CD8-positive, alpha-beta memory T cell (primary cell): Measurements from ENCODE around the gene KLK12. TPM values are rescaled to one million over a fixed set of nuclear protein-coding genes. Genes with fewer than 3 reads are reported as not detected.
A peak's percentile ranks its signal among the peaks of the same experiment; 100 is the strongest.

Experiments
- CTCF ChIA-PET: fragments of 350-600 bp; sonication (Branson Sonifier 250); formaldehyde crosslinking; loops from one replicate; lab custom pipeline; 2021; ENCODE audit warnings: antibody characterized with exemption; lab: Charles Lee
- POLR2A ChIA-PET: fragments of 350-600 bp; sonication (Branson Sonifier 250); formaldehyde crosslinking; loops from one replicate; lab custom pipeline; 2021; ENCODE audit warnings: antibody characterized with exemption; lab: Charles Lee
- DNase-seq, 5 donors: peaks; one replicate each; pipeline versions ENCODE4 v3.0.0 to v3.0.0-alpha.2; 2020 to 2022; ENCODE audit warnings: mixed read lengths in 1 of 5
- H3K27ac ChIP-seq: one replicate; pipeline ENCODE4 v1.7.0; 2013; ENCODE audit warnings: low read depth, mild to moderate bottlenecking, low read length, moderate library complexity
- H3K27me3 ChIP-seq: 2 replicates; pipeline ENCODE4 v1.7.0; 2013; ENCODE audit warnings: low read length, mild to moderate bottlenecking; ENCODE audit not compliant: insufficient read depth, poor library complexity, severe bottlenecking
- H3K36me3 ChIP-seq: 2 replicates; pipeline ENCODE4 v1.7.0; 2013; ENCODE audit warnings: mild to moderate bottlenecking, low read length, moderate library complexity; ENCODE audit not compliant: insufficient read depth
- H3K4me1 ChIP-seq: 2 replicates; pipeline ENCODE4 v1.7.0; 2013; ENCODE audit warnings: mild to moderate bottlenecking, low read length, moderate library complexity; ENCODE audit not compliant: insufficient read depth
- H3K4me3 ChIP-seq: 2 replicates; pipeline ENCODE4 v1.7.0; 2013; ENCODE audit warnings: mild to moderate bottlenecking, low read length
- H3K9me3 ChIP-seq: 2 replicates; pipeline ENCODE4 v1.7.0; 2013; ENCODE audit warnings: mild to moderate bottlenecking, low read length
- H3K27ac Mint-ChIP-seq, 8 donors: one replicate each; pipeline ENCODE4 v1.8.0; 2020 to 2021; ENCODE audit warnings: mixed read lengths in 8 of 8, mild to moderate bottlenecking in 6 of 8, inconsistent platforms in 3 of 8, moderate library complexity in 3 of 8
- H3K27me3 Mint-ChIP-seq, 2 donors: one replicate each; pipeline ENCODE4 v1.8.0; 2020 to 2021; ENCODE audit warnings: mixed read lengths in 2 of 2, mild to moderate bottlenecking in 1 of 2, moderate library complexity in 1 of 2
- H3K36me3 Mint-ChIP-seq, 3 donors: one replicate each; pipeline ENCODE4 v1.8.0; 2020 to 2021; ENCODE audit warnings: mixed read lengths in 3 of 3, inconsistent platforms in 1 of 3, mild to moderate bottlenecking in 1 of 3
- H3K4me1 Mint-ChIP-seq, 3 donors: one replicate each; pipeline ENCODE4 v1.8.0; 2020 to 2021; ENCODE audit warnings: mixed read lengths in 3 of 3, inconsistent platforms in 1 of 3, mild to moderate bottlenecking in 1 of 3
- H3K4me3 Mint-ChIP-seq, 7 donors: one replicate each; pipeline ENCODE4 v1.8.0; 2020 to 2021; ENCODE audit warnings: mixed read lengths in 7 of 7, mild to moderate bottlenecking in 6 of 7, moderate library complexity in 4 of 7, inconsistent platforms in 2 of 7
- H3K9me3 Mint-ChIP-seq, 5 donors: one replicate each; pipeline ENCODE4 v1.8.0; 2020 to 2022; ENCODE audit warnings: mixed read lengths in 5 of 5, mild to moderate bottlenecking in 3 of 5, moderate library complexity in 2 of 5, inconsistent platforms in 1 of 5
- polyA plus RNA-seq: library from polyadenylated mRNA; unstranded; fragments of 300-500 nt; fragmentation: Illumina TruSeq; gene quantifications from one replicate; pipeline ENCODE4 v1.2.3, GENCODE V29; 2021
- total RNA-seq, 2 experiments: library from RNA; stranded (reverse); gene quantifications; one replicate each; pipeline ENCODE4 v1.2.3, GENCODE V29; 2021

Gene KLK12
- total and polyA plus RNA-seq, 3 experiments from 2014 or later = not detected

DNA sequence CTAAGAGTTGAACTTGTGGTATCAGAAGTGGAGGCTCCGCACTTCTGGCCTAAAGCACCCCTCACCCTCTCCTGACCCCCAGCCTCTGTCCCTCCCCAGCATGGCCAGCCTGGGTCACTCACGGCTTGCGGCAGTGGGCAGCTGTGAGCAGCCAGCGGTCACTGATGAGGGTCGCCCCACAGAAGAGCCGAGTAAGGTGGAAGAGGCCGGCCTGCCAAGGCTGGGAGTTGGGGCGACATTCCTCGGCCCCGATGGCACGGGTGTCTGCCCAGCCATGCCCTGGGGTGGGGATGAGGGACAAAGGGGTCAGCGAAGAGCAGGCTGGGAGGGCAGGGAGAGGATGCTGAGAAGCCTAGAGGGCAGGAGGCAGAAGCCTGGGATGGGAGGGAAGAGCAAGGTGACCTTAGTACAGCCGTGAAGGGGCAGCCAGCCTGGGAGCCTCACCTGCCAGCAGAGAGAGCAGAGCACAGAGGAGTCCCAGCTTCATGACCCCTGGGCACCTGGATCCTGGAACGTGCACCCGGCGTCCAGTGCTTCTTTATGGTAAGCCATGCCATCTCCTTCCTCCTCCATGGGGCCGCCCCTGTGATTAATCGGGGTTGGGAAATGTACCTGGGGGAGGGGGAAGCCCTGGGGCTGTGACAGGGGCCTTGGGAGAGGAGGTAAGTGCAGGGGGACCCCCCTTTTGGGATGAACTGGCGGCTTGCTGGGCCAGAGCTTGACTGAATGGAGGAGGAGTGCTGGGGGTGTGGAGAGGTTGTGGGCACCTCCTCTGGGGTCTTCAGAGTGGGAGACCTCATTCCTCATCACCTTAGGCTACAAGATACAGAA lies 25.5 kb downstream of the KLK12 start:
- Mint-ChIP-seq H3K9me3 (peaks cover 0 to 2% (median 0%) of the 10 kb centered on the region in 5 donors), H3K27ac (no peak overlapping the region), H3K36me3 (peaks cover 0 to 6% (median 0%) of the 10 kb centered on the region in 3 donors), H3K27me3 (peaks cover 16 to 35% of the 10 kb centered on the region in 2 donors), H3K4me1 (no peaks in the 10 kb centered on the region), H3K4me3 (no peak overlapping the region)
- no peak for DNase-seq
- H3K27ac ChIP-seq = no peak overlapping the region
- no peaks in the 10 kb centered on the region for H3K36me3 ChIP-seq
- ChIA-PET CTCF (no interaction called here), POLR2A (no interaction called here)
- H3K9me3 ChIP-seq = no peaks in the 10 kb centered on the region
- H3K4me3 ChIP-seq = no peak overlapping the region
- no peaks in the 10 kb centered on the region for H3K4me1 ChIP-seq
- peaks cover 5% of the 10 kb centered on the region for H3K27me3 ChIP-seq

DNA sequence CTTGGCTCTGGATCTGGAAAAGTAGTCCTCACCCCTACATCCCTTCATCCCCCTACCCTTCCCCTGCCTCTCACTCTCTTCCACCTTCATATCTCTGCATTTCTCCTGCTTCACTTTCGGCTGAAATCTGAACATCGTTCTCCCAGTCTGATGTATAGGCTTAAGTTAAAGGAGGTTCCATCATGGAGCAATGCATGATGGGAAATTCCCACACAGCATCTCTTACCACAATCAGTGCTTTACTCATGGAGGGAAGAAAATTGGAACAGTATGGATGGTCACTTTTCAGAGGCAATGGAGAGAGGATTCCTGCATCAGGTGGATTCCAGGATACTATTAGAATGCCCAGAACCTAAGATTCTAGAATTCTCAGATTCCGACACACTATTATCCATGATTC lies 27.3 kb downstream of the KLK12 start:
- Histone ChIP-seq H3K27ac (no peak overlapping the region), H3K9me3 (no peaks in the 10 kb centered on the region), H3K4me3 (no peak overlapping the region), H3K27me3 (peaks cover under 1% of the 10 kb centered on the region), H3K36me3 (no peaks in the 10 kb centered on the region), H3K4me1 (no peaks in the 10 kb centered on the region)
- DNase-seq = no peak
- H3K4me3 Mint-ChIP-seq = no peak overlapping the region
- peaks cover 0 to 2% (median 0%) of the 10 kb centered on the region in 5 donors for H3K9me3 Mint-ChIP-seq
- ChIA-PET CTCF (no interaction called here), POLR2A (no interaction called here)
- H3K27ac Mint-ChIP-seq = no peak overlapping the region
- no peaks in the 10 kb centered on the region for H3K4me1 Mint-ChIP-seq
- H3K27me3 Mint-ChIP-seq = peaks cover 20 to 28% of the 10 kb centered on the region in 2 donors
- H3K36me3 Mint-ChIP-seq = no peaks in the 10 kb centered on the region

DNA sequence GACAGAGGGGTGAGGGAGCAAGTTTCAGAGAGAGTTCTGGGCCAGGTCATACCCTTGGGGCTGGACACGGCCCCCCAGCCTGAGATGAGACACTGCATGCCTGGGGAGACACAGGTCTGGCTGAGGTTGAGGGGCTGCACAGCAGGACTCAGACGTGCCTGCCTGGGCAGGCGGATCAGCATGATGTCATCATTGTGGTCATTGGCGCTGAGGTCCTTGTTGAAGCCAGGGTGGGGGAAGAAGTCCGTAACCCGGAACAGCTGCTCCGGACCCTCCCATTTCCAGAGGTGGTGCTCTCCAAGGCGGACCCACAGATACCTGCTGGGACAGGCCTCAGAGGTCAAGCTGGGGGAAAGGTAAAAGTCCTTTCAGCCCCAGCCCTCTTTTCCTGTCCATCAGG lies 28.4 kb downstream of the KLK12 start:
- no peak for DNase-seq
- H3K27me3 Mint-ChIP-seq = peaks cover 21 to 36% of the 10 kb centered on the region in 2 donors
- H3K9me3 Mint-ChIP-seq = peaks cover 0 to 2% (median 0%) of the 10 kb centered on the region in 5 donors
- POLR2A ChIA-PET = no interaction called here
- H3K36me3 ChIP-seq = no peaks in the 10 kb centered on the region
- H3K4me1 Mint-ChIP-seq = no peaks in the 10 kb centered on the region
- no peak overlapping the region for H3K4me3 ChIP-seq
- no peak overlapping the region for H3K27ac Mint-ChIP-seq
- H3K9me3 ChIP-seq = no peaks in the 10 kb centered on the region
- CTCF ChIA-PET = no interaction called here
- H3K4me1 ChIP-seq = no peaks in the 10 kb centered on the region
- no peaks in the 10 kb centered on the region for H3K36me3 Mint-ChIP-seq
- H3K4me3 Mint-ChIP-seq = no peak overlapping the region
- H3K27ac ChIP-seq = no peak overlapping the region
- H3K27me3 ChIP-seq = peaks cover 4% of the 10 kb centered on the region

DNA sequence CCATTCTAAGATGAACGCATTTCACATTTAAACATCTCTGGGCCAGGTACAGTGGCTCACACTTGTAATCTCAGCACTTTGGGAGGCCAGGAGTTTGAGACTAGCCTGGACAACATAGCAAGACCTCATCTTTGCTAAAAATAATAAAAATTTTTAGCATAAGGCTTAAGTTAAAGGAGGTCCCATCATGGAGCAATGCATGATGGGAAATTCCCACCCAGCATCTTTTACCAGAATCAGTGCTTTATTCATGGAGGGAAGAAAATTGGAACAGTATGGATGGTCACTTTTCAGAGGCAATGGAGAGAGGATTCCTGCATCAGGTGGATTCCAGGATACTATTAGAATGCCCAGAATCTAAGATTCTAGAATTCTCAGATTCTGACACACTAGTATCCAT lies 29.6 kb downstream of the KLK12 start:
- Mint-ChIP-seq H3K27me3 (peaks cover 22 to 40% of the 10 kb centered on the region in 2 donors), H3K4me1 (no peaks in the 10 kb centered on the region), H3K36me3 (no peaks in the 10 kb centered on the region), H3K27ac (no peak overlapping the region), H3K9me3 (peaks cover 0 to 2% (median 0%) of the 10 kb centered on the region in 5 donors), H3K4me3 (no peak overlapping the region)
- POLR2A ChIA-PET = no interaction called here
- no peak overlapping the region for H3K4me3 ChIP-seq
- no peaks in the 10 kb centered on the region for H3K4me1 ChIP-seq
- no peaks in the 10 kb centered on the region for H3K9me3 ChIP-seq
- DNase-seq = no peak
- H3K36me3 ChIP-seq = no peaks in the 10 kb centered on the region
- H3K27me3 ChIP-seq = peaks cover 4% of the 10 kb centered on the region
- CTCF ChIA-PET = no interaction called here
- no peak overlapping the region for H3K27ac ChIP-seq

DNA sequence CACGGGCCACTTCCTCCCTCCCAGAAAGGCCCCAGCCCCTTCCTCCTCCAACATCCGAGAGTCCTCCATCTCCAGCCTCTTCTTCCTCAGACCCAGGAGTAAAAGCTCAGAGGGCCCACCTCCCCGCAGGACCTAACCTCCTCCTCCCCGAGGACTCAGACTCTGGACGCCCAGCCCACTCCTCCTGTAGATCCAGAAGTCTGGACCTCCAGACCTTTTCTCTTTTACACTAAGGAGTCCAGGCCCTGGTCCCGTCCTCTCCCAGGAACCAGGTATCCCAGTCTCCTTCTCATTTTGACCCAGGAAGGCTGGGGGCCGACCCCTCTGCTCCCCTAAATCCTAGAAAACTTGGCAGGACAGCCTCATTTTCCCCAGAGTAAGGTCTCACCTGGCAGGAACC lies 31.5 kb downstream of the KLK12 start:
- Histone ChIP-seq H3K27me3 (peaks cover 4% of the 10 kb centered on the region), H3K27ac (no peak overlapping the region), H3K9me3 (no peaks in the 10 kb centered on the region), H3K36me3 (no peaks in the 10 kb centered on the region), H3K4me1 (no peaks in the 10 kb centered on the region), H3K4me3 (no peak overlapping the region)
- ChIA-PET CTCF (interaction anchor here (0.6 kb wide), 1 partner anchor 20 kb away, joined by 3 read pairs; no protein-coding TSS in a partner anchor), POLR2A (no interaction called here)
- no peak for DNase-seq
- H3K27ac Mint-ChIP-seq = no peak overlapping the region
- H3K36me3 Mint-ChIP-seq = no peaks in the 10 kb centered on the region
- peaks cover 29 to 52% of the 10 kb centered on the region in 2 donors for H3K27me3 Mint-ChIP-seq
- peaks cover 0 to 2% (median 0%) of the 10 kb centered on the region in 5 donors for H3K9me3 Mint-ChIP-seq
- no peaks in the 10 kb centered on the region for H3K4me1 Mint-ChIP-seq
- no peak overlapping the region for H3K4me3 Mint-ChIP-seq

DNA sequence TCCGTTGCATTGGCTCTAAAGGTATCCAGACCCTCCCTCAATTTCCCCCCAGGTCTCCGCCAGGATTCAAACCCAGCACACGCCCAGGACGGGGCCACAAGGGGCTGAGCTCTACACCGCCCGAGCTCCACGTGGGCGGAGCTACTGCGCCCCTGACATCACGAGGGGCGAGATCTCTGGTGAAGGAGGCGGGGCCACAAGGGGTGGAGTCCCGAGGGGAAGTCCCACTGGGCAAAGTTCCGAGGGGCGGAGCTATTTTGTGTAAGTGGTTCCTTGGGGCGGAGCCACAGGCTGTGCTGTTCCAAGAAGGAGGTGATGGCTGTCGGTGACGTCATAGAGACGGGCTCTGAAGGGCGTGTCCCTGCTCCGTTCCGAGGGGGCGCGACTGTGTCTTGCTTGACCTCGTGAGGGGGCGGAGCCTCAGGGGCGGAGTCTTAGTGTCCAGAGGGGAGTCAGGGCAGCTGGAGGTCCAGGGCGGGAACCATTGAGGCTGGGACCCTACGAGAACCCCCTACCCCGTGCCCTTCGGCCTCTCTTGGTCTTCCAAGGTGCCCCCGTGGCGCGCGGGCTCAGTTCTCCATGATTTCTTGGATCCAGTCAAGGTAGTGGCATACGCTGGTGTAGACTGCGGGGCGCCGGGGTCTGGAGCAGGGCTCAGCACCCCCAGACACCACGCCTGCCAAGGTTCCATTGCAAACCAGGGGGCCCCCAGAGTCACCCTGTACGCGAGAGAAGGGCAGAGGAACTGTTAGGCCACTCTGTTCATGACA lies 32.1 kb downstream of the KLK12 start:
- ChIA-PET POLR2A (no interaction called here), CTCF (no interaction called here)
- no peaks in the 10 kb centered on the region for H3K36me3 ChIP-seq
- H3K4me1 Mint-ChIP-seq = no peaks in the 10 kb centered on the region
- no peak overlapping the region for H3K4me3 ChIP-seq
- H3K27me3 ChIP-seq = peaks cover 4% of the 10 kb centered on the region
- H3K27ac ChIP-seq = no peak overlapping the region
- H3K4me1 ChIP-seq = no peaks in the 10 kb centered on the region
- no peaks in the 10 kb centered on the region for H3K9me3 ChIP-seq
- peak in 1 of 5 donors; percentile 2 for DNase-seq
- no peak overlapping the region for H3K27ac Mint-ChIP-seq
- peak overlapping the region in 1 of 7 donors; percentile 12 for H3K4me3 Mint-ChIP-seq
- no peaks in the 10 kb centered on the region for H3K36me3 Mint-ChIP-seq
- peaks cover 0 to 2% (median 0%) of the 10 kb centered on the region in 5 donors for H3K9me3 Mint-ChIP-seq
- peaks cover 31 to 57% of the 10 kb centered on the region in 2 donors for H3K27me3 Mint-ChIP-seq

DNA sequence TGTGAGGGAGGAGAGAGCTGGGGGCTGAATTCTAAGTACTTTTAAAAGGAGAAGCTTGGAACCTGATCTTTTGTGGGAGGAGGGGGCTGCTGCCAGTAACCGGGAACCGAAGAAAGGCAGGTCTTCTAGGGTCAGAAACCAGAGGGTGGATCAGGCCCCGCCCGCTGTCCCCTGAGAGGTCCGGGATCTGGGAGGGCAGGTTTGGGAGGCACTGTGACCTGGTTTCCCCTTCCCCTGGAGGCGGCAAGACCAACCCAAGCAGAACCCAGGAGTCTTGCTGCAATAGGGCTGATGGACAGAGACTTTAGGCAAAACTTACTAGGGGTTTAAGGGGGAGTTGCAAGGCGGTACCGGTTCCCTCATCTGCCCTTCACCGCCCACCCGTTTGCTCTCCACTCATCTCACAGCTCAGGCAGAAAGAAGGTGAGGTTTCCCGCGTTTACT lies 32.7 kb downstream of the KLK12 start:
- no peaks in the 10 kb centered on the region for H3K36me3 Mint-ChIP-seq
- H3K4me3 Mint-ChIP-seq = no peak overlapping the region
- Histone ChIP-seq H3K27ac (no peak overlapping the region), H3K9me3 (no peaks in the 10 kb centered on the region), H3K4me1 (no peaks in the 10 kb centered on the region), H3K27me3 (peaks cover 4% of the 10 kb centered on the region), H3K36me3 (no peaks in the 10 kb centered on the region), H3K4me3 (no peak overlapping the region)
- no peak overlapping the region for H3K27ac Mint-ChIP-seq
- no peak for DNase-seq
- POLR2A ChIA-PET = no interaction called here
- CTCF ChIA-PET = no interaction called here
- H3K27me3 Mint-ChIP-seq = peaks cover 36 to 52% of the 10 kb centered on the region in 2 donors
- H3K9me3 Mint-ChIP-seq = peaks cover 0 to 2% (median 0%) of the 10 kb centered on the region in 5 donors
- H3K4me1 Mint-ChIP-seq = no peaks in the 10 kb centered on the region

DNA sequence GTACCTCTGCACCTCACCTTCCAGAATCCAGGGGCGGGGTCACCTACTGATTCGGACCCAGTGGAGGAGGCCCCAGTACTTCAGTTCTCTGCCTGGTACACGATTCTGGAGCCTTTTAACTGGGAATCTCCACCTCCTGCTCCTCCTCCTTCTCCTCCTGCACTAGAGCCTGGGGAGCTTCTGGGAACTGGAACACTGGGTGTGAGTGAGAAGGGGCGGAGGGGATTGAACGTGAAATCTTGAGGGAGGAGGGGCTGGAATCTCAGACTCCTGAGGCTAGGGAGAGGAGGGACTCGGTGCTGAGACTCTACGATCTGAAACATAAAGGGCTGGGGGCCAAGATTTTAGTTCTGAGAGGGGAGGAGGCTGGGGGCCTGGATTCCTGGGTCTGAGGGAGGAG lies 33.3 kb downstream of the KLK12 start, which contains the start of gene KLK8:
Gene KLK8 (minus strand): TSS at position 90 of the 400 bp plus-strand sequence. CDS start 437 bp downstream, outside the sequence.
- ChIA-PET POLR2A (no interaction called here), CTCF (no interaction called here)
- H3K4me3 ChIP-seq = no peak within 1 kb of the TSS
- H3K27me3 ChIP-seq = peaks cover 4% of the 10 kb centered on the region
- peak within 1 kb of the TSS in 1 of 7 donors; percentile 12 for H3K4me3 Mint-ChIP-seq
- no peaks in the 10 kb centered on the region for H3K4me1 Mint-ChIP-seq
- peaks cover 0 to 2% (median 0%) of the 10 kb centered on the region in 5 donors for H3K9me3 Mint-ChIP-seq
- no peaks in the 10 kb centered on the region for H3K9me3 ChIP-seq
- H3K27ac ChIP-seq = no peak within 1 kb of the TSS
- DNase-seq = no peak
- no peak within 1 kb of the TSS for H3K27ac Mint-ChIP-seq
- H3K27me3 Mint-ChIP-seq = peaks cover 38 to 55% of the 10 kb centered on the region in 2 donors
- H3K36me3 ChIP-seq = no peaks in the 10 kb centered on the region
- H3K4me1 ChIP-seq = no peaks in the 10 kb centered on the region
- no peaks in the 10 kb centered on the region for H3K36me3 Mint-ChIP-seq
